Neural crest cell (in vitro differentiated cells): Measurements from ENCODE around the gene KRTAP10-6. TPM values are rescaled to one million over a fixed set of nuclear protein-coding genes. Genes with fewer than 3 reads are reported as not detected.
A peak's percentile ranks its signal among the peaks of the same experiment; 100 is the strongest.
"Not testable (repeated sequence)": the region's sequence is repeated elsewhere in the genome, so short reads cannot be mapped to it uniquely, and the experiment has no call there.

ENCODE experiments used
- DNase-seq: peaks from one replicate; pipeline ENCODE4 v3.0.0; 2021; ENCODE audit warnings: low read depth, mixed read lengths, low spot score
- H3K27ac Mint-ChIP-seq: one replicate; pipeline ENCODE4 v1.8.0; 2021; ENCODE audit warnings: mild to moderate bottlenecking, mixed read lengths; ENCODE audit not compliant: unreplicated experiment
- H3K27me3 Mint-ChIP-seq: 2 replicates; pipeline ENCODE4 v1.8.0; 2021; ENCODE audit warnings: low read depth, mild to moderate bottlenecking, mixed read lengths
- H3K36me3 Mint-ChIP-seq: 2 replicates; pipeline ENCODE4 v1.8.0; 2021; ENCODE audit warnings: low read depth, mild to moderate bottlenecking, mixed read lengths
- H3K4me1 Mint-ChIP-seq: 2 replicates; pipeline ENCODE4 v1.8.0; 2021; ENCODE audit warnings: mixed read lengths
- H3K4me3 Mint-ChIP-seq: one replicate; pipeline ENCODE4 v1.8.0; 2021; ENCODE audit warnings: mild to moderate bottlenecking, mixed read lengths
- H3K9me3 Mint-ChIP-seq: 2 replicates; pipeline ENCODE4 v1.8.0; 2021; ENCODE audit warnings: mixed read lengths
- total RNA-seq: library from RNA; stranded (reverse); gene quantifications from 2 replicates; pipeline ENCODE4 v1.2.1, GENCODE V29; 2021
- TF ChIP-seq, protein P1 (sequence below): fragments of 200-600 bp; sonication (generic); conservative IDR thresholded peaks from 2 replicates; pipeline ENCODE4 v1.5.0; 2021; ENCODE audit warnings: antibody characterized with exemption, mild to moderate bottlenecking

The KRTAP10-6 gene
- total RNA-seq, 1 donor from 2014 or later, result not detected

DNA sequence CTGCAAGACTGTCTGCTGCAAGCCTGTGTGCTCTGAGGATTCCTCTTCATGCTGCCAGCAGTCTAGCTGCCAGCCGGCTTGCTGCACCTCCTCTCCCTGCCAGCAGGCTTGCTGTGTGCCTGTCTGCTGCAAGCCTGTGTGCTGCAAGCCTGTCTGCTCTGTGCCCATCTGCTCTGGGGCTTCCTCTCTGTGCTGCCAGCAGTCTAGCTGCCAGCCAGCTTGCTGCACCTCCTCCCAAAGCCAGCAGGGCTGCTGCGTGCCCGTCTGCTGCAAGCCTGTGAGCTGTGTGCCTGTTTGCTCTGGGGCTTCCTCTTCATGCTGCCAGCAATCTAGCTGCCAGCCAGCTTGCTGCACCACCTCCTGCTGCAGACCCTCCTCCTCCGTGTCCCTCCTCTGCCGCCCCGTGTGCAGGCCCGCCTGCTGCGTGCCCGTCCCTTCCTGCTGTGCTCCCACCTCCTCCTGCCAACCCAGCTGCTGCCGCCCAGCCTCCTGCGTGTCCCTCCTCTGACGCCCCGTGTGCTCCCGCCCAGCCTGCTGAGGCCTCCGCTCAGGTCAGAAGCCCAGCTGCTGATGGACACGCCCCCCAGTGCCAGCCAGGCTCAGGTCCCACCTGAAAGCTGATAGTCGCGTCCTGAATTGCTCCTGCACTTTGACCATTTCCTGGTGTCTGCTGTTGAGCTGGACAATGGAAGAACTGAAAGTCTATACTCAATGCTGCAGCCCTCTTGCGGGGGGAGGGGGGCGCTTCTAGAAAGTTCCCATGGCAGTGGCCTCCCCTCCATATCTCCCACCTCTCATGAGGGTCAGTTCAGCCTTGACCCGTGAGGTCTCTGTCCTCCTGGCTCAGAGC lies 17.6 kb downstream of the KRTAP10-6 start:
- Mint-ChIP-seq H3K27me3 (peaks cover 2% of the 10 kb centered on the region), H3K9me3 (peaks cover 13% of the 10 kb centered on the region), H3K27ac (no peak overlapping the region), H3K36me3 (peaks cover 11% of the 10 kb centered on the region), H3K4me1 (no peaks in the 10 kb centered on the region), H3K4me3 (no peak overlapping the region)
- DNase-seq, result no peak
- TF ChIP-seq, protein P1, sequence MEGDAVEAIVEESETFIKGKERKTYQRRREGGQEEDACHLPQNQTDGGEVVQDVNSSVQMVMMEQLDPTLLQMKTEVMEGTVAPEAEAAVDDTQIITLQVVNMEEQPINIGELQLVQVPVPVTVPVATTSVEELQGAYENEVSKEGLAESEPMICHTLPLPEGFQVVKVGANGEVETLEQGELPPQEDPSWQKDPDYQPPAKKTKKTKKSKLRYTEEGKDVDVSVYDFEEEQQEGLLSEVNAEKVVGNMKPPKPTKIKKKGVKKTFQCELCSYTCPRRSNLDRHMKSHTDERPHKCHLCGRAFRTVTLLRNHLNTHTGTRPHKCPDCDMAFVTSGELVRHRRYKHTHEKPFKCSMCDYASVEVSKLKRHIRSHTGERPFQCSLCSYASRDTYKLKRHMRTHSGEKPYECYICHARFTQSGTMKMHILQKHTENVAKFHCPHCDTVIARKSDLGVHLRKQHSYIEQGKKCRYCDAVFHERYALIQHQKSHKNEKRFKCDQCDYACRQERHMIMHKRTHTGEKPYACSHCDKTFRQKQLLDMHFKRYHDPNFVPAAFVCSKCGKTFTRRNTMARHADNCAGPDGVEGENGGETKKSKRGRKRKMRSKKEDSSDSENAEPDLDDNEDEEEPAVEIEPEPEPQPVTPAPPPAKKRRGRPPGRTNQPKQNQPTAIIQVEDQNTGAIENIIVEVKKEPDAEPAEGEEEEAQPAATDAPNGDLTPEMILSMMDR, result no peak

DNA sequence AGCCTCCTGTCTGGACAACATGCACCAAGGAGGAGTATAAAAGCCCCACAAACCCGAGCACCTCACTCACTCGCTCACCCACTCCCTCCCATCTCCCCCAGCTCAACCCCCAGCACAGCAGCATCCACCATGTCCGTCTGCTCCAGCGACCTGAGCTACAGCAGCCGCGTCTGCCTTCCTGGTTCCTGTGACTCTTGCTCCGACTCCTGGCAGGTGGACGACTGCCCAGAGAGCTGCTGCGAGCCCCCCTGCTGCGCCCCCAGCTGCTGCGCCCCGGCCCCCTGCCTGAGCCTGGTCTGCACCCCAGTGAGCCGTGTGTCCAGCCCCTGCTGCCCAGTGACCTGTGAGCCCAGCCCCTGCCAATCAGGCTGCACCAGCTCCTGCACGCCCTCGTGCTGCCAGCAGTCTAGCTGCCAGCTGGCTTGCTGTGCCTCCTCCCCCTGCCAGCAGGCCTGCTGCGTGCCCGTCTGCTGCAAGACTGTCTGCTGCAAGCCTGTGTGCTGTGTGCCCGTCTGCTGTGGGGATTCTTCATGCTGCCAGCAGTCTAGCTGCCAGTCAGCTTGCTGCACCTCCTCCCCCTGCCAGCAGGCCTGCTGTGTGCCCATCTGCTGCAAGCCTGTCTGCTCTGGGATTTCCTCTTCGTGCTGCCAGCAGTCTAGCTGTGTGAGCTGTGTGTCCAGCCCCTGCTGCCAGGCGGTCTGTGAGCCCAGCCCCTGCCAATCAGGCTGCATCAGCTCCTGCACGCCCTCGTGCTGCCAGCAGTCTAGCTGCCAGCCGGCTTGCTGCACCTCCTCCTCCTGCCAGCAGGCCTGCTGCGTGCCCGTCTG lies 18.5 kb downstream of the KRTAP10-6 start, which contains the start of gene KRTAP10-4:
Gene KRTAP10-4, plus strand, starts transcription at position 100 of the 827 bp plus-strand sequence. Its CDS starts 30 bp downstream, at position 130.
- H3K4me3 Mint-ChIP-seq, H3K4me1 Mint-ChIP-seq, H3K27me3 Mint-ChIP-seq, DNase-seq: not testable (repeated sequence)
- H3K9me3 Mint-ChIP-seq, result peaks cover 13% of the 10 kb centered on the region
- peaks cover 11% of the 10 kb centered on the region for H3K36me3 Mint-ChIP-seq
- H3K27ac Mint-ChIP-seq, result peak within 1 kb of the TSS; percentile 43

DNA sequence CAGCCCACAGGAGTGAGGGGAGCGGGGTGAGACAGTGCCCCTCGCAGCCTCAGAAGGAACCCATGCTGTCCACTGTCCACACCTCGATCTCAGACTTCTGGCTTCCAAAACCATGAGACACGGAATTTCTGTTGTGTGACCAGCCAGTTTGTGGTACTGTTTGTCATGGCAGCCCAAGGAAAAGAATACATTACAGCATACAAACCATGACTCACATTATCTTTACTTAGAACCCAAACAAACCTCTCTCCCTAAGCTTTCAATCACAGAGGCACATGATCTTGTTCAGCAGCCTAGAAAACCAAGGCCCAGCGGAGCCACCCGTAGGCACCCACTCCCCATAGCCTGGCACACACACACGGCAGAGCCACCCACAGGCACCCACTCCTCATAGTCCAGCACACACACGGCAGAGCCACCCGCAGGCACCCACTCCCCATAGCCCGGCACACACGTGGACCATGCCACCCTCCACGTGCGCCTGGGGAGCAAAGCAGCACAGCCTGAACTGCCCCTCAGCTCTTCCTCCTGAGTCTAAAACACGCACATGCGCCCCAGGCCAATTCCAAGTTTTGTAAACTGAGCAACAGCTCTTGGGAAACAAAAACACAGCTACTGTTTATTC lies 19.2 kb downstream of the KRTAP10-6 start:
- H3K36me3 Mint-ChIP-seq, result peaks cover 8% of the 10 kb centered on the region
- peaks cover 11% of the 10 kb centered on the region for H3K9me3 Mint-ChIP-seq
- no peak for DNase-seq
- H3K27ac Mint-ChIP-seq, result peak overlapping the region; percentile 43
- H3K27me3 Mint-ChIP-seq, result peaks cover 2% of the 10 kb centered on the region
- TF ChIP-seq, protein P1, result no peak
- H3K4me3 Mint-ChIP-seq, result no peak overlapping the region
- H3K4me1 Mint-ChIP-seq, result no peaks in the 10 kb centered on the region

DNA sequence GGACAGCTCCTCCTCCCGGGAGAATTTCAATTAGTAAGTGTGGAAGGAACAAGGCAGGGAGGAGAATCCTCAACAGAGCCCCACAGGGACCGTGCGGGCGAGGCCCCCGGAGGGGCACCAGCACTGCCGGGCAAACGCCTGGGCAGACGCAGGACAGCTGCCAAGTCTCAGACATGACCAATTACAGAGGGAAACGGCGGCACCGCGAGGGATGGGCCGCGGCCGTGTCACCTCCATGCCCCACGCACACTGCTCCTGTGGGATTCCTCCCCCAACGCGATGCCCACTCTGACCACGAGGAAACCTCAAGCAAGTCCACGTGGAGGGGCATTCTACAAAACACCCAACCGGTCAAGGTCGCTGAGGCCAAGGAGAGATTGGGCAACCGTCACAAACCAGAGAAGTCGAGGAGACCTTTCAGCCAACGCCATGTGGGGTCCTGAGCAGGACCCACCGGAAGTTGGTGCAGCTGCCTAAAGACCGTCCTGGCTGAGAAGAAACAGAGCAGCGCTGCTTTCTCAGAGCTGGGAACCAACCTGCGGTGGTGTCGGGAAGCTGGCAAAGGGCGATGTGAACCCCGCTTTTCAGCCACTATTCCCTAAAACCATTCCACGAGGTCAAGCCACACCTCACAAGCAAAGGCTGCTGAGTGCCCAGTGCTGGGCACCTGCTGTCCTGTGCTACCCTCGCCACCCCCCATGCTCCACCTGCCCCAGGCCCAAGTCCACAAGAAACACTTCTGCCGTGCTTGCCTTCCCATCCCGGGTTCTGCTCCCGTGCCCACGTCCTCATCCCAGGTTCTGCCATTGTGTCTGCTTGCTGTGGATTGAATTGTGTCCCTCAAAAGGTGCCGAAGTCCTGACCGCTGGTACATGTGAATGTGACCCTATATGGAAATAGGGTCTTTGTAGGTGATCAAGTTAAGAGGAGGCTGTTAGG lies 20.2 kb downstream of the KRTAP10-6 start:
- H3K4me3 Mint-ChIP-seq, result no peak overlapping the region
- TF ChIP-seq, protein P1, result no peak
- peaks cover 9% of the 10 kb centered on the region for H3K9me3 Mint-ChIP-seq
- H3K27ac Mint-ChIP-seq, result no peak overlapping the region
- H3K36me3 Mint-ChIP-seq, result peaks cover 7% of the 10 kb centered on the region
- no peaks in the 10 kb centered on the region for H3K4me1 Mint-ChIP-seq
- peaks cover 5% of the 10 kb centered on the region for H3K27me3 Mint-ChIP-seq
- no peak for DNase-seq

DNA sequence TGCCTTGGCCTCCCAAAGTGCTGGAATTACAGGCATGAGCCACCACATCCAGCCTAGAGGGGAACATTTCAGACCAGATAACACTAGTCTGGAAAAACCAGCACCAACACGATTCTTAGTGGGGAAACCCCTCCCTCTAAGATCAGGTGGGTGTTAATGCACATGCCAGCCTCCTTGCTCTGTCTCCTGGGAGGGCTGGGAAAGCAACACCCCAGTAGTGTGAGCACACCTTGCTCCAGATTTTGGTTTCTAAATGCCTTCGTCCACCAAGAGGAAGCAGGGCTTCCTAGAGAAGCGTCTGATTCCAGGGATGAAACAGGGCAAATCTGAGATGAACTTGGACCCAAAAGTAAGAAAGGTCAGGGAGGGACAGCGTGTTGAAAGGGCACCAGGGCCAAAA lies 21.0 kb downstream of the KRTAP10-6 start:
- H3K4me1 Mint-ChIP-seq, result no peaks in the 10 kb centered on the region
- TF ChIP-seq, protein P1, result no peak
- H3K36me3 Mint-ChIP-seq, result peaks cover 3% of the 10 kb centered on the region
- no peak overlapping the region for H3K27ac Mint-ChIP-seq
- DNase-seq, result no peak
- H3K4me3 Mint-ChIP-seq, result no peak overlapping the region
- H3K27me3 Mint-ChIP-seq, result peaks cover 6% of the 10 kb centered on the region
- H3K9me3 Mint-ChIP-seq, result peaks cover 7% of the 10 kb centered on the region
